ENCODE measurements around the gene PDE8A.
A peak's percentile ranks its signal among the peaks of the same experiment; 100 is the strongest.

PDE8A gene

DNA sequence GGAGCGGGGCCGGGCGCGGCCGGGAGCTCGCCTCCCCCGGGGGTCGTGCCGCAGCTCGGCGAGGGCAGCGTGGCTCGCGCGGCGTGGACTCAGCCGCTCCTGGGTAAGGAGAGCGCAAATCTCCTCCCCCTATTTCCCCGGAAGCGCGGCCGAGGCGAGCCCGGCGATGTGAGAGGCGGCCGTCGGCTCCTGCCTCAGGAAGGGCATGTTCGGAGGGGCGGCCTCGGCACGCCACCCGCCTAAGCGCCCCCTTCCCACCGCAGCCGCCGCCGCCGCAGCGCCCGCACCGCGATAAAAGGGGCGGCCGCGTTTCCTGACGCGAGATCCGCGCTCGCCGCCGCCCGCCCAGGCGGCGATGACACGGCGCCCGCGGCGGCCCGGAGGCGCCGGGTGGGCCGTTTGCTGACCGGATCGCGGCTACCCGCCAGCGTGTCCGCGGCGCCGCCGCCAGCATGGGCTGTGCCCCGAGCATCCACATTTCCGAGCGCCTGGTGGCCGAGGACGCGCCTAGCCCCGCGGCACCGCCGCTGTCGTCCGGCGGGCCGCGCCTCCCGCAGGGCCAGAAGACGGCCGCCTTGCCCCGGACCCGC is at the start of gene PDE8A:
PDE8A (plus strand) TSS at position 146 of the 590 bp plus-strand sequence; CDS start at position 453, 307 bp downstream.
- no peaks in the 10 kb centered on the region for H3K9me3 ChIP-seq (ENCODE audit: control insufficient read depth, insufficient read depth, low read depth, low read length)
- H3K36me3 ChIP-seq (ENCODE audit: control insufficient read depth in 2 of 2, insufficient read depth in 1 of 2, low read length in 2 of 2), result no peaks in the 10 kb centered on the region
- peak within 1 kb of the TSS; percentile 77 for H3K27ac ChIP-seq (ENCODE audit: extremely low read depth, low read depth, low read length)
- CTCF ChIA-PET, result interaction anchor here (0.9 to 1.5 kb wide), 3 partner anchors 52 to 393 kb away, joined by 3 to 5 read pairs (median 5); no protein-coding TSS in a partner anchor
- H3K4me1 ChIP-seq (ENCODE audit: control insufficient read depth, insufficient read depth, low read length), result peaks cover 21% of the 10 kb centered on the region
- POLR2A ChIA-PET, result interaction anchor here (1.0 to 1.9 kb wide), 7 partner anchors 10 to 104 kb away, joined by 4 to 7 read pairs (median 5); no protein-coding TSS in a partner anchor
- TF ChIP-seq, protein P1, sequence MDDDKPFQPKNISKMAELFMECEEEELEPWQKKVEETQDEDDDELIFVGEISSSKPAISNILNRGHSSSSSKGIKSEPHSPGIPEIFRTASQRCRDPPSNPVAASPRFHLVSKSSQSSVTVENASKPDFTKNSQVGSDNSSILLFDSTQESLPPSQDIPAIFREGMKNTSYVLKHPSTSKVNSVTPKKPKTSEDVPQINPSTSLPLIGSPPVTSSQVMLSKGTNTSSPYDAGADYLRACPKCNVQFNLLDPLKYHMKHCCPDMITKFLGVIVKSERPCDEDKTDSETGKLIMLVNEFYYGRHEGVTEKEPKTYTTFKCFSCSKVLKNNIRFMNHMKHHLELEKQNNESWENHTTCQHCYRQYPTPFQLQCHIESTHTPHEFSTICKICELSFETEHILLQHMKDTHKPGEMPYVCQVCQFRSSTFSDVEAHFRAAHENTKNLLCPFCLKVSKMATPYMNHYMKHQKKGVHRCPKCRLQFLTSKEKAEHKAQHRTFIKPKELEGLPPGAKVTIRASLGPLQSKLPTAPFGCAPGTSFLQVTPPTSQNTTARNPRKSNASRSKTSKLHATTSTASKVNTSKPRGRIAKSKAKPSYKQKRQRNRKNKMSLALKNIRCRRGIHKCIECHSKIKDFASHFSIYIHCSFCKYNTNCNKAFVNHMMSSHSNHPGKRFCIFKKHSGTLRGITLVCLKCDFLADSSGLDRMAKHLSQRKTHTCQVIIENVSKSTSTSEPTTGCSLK (tag by site-specific recombination; IDR thresholded peaks at IDR 0.05), result no peak
- peak; percentile 25 for TF ChIP-seq SP2 (tag by site-specific recombination; IDR thresholded peaks at IDR 0.05)
- peak within 1 kb of the TSS; percentile 76 for H3K4me3 ChIP-seq (ENCODE audit: low read depth, low read length)

GRCh38 chr15:84934942-84935729 is 46.5 kb upstream of the PDE8A start:
- POLR2A ChIA-PET, result no interaction called here
- H3K27ac ChIP-seq (ENCODE audit: extremely low read depth, low read depth, low read length), result no peak overlapping the region
- CTCF ChIA-PET, result interaction anchor here (0.6 to 1.3 kb wide), 2 partner anchors 20 to 336 kb away, joined by 3 read pairs; no protein-coding TSS in a partner anchor

More at GRCh38 chr15:84934942-84935729, 46.5 kb upstream of the PDE8A start:
- H3K4me1 ChIP-seq (ENCODE audit: control insufficient read depth, insufficient read depth, low read length), result no peaks in the 10 kb centered on the region
- H3K4me3 ChIP-seq (ENCODE audit: low read depth, low read length), result no peak overlapping the region
- H3K9me3 ChIP-seq (ENCODE audit: control insufficient read depth, insufficient read depth, low read depth, low read length), result no peaks in the 10 kb centered on the region
- TF ChIP-seq ZBTB1 (tag by site-specific recombination; IDR thresholded peaks at IDR 0.05), result no peak
- TF ChIP-seq ZNF112 (tag by site-specific recombination; IDR thresholded peaks at IDR 0.05), result no peak
- no peak for TF ChIP-seq ZNF140 (tag by site-specific recombination; IDR thresholded peaks at IDR 0.05)
- TF ChIP-seq ZNF114 (tag by site-specific recombination; IDR thresholded peaks at IDR 0.05), result no peak
- TF ChIP-seq ZNF558 (tag by site-specific recombination; IDR thresholded peaks at IDR 0.05), result no peak
- no peak for TF ChIP-seq ZNF146 (tag by site-specific recombination; IDR thresholded peaks at IDR 0.05)
- TF ChIP-seq ZNF23 (tag by site-specific recombination; IDR thresholded peaks at IDR 0.05; ENCODE audit: borderline replicate concordance), result no peak
- TF ChIP-seq ZNF600 (tag by site-specific recombination; IDR thresholded peaks at IDR 0.05), result no peak
- no peak for TF ChIP-seq YY1 (tag by site-specific recombination; IDR thresholded peaks at IDR 0.05)
- TF ChIP-seq TSHZ1 (tag by site-specific recombination; IDR thresholded peaks at IDR 0.05; ENCODE audit: borderline replicate concordance), result no peak
- TF ChIP-seq ZFP69B (tag by site-specific recombination; IDR thresholded peaks at IDR 0.05), result no peak
- no peak for TF ChIP-seq TCF7L2 (IDR thresholded peaks at IDR 0.05; ENCODE audit: borderline replicate concordance, low read depth, low read length)
- no peak for TF ChIP-seq PRDM10 (tag by site-specific recombination; IDR thresholded peaks at IDR 0.05)
- no peak for TF ChIP-seq KLF10 (tag by site-specific recombination; IDR thresholded peaks at IDR 0.05)
- no peaks in the 10 kb centered on the region for H3K36me3 ChIP-seq (ENCODE audit: control insufficient read depth in 2 of 2, insufficient read depth in 1 of 2, low read length in 2 of 2)
